GM23338 (cell line): ENCODE results near the gene GPR22. TPM values are rescaled to one million over a fixed set of nuclear protein-coding genes. Genes with fewer than 3 reads are reported as not detected.

Source experiments
- ATAC-seq: fragments of 200-7000 bp; cut with Tn5 transposase; 3 replicates; pipeline ENCODE4 v1.9.1; 2020
- DNase-seq: peaks from one replicate; pipeline ENCODE4 v3.0.0-alpha.2; 2015; ENCODE audit warnings: low spot score
- H2AFZ ChIP-seq: fragments of 200-600 bp; sonication (generic); 2 replicates; pipeline ENCODE4 v1.8.0; 2016; ENCODE audit warnings: antibody characterized with exemption, mild to moderate bottlenecking, moderate library complexity
- H3F3A ChIP-seq: fragments of 200-600 bp; sonication (generic); replicated peaks from 2 replicates; pipeline ENCODE4 v1.8.0; 2017; ENCODE audit warnings: antibody characterized with exemption, mixed run types, low read depth
- H3K27ac ChIP-seq: fragments of 200-600 bp; sonication (generic); 2 replicates; pipeline ENCODE4 v1.6.1; 2016; ENCODE audit warnings: low read depth
- H3K27me3 ChIP-seq: fragments of 200-600 bp; sonication (generic); 2 replicates; pipeline ENCODE4 v1.8.0; 2016; ENCODE audit warnings: mild to moderate bottlenecking, mixed run types, moderate library complexity; ENCODE audit not compliant: insufficient read depth
- H3K36me3 ChIP-seq: fragments of 200-600 bp; sonication (generic); 2 replicates; pipeline ENCODE4 v1.8.0; 2016; ENCODE audit warnings: mild to moderate bottlenecking; ENCODE audit not compliant: insufficient read depth
- H3K4me1 ChIP-seq: fragments of 200-600 bp; sonication (generic); 2 replicates; pipeline ENCODE4 v1.8.0; 2016; ENCODE audit warnings: mild to moderate bottlenecking, moderate library complexity; ENCODE audit not compliant: insufficient read depth
- H3K4me2 ChIP-seq: fragments of 200-600 bp; sonication (generic); 2 replicates; pipeline ENCODE4 v1.7.1; 2017; ENCODE audit warnings: mixed run types
- H3K4me3 ChIP-seq: fragments of 200-600 bp; sonication (generic); 2 replicates; pipeline ENCODE4 v1.6.1; 2016; ENCODE audit warnings: mixed run types
- H3K79me2 ChIP-seq: fragments of 200-600 bp; sonication (generic); replicated peaks from 2 replicates; pipeline ENCODE4 v1.8.0; 2017; ENCODE audit warnings: mild to moderate bottlenecking; ENCODE audit not compliant: insufficient read depth
- H3K9me2 ChIP-seq: fragments of 200-600 bp; sonication (generic); 2 replicates; pipeline ENCODE4 v1.8.0; 2017; ENCODE audit not compliant: insufficient read depth
- H4K20me1 ChIP-seq: fragments of 200-600 bp; sonication (generic); replicated peaks from 2 replicates; pipeline ENCODE4 v1.8.0; 2017; ENCODE audit warnings: mild to moderate bottlenecking; ENCODE audit not compliant: insufficient read depth
- H3K27ac Mint-ChIP-seq: 2 replicates; pipeline ENCODE4 v1.8.0; 2020; ENCODE audit warnings: inconsistent platforms, mild to moderate bottlenecking, moderate library complexity, mixed read lengths
- H3K27me3 Mint-ChIP-seq: 3 replicates; pipeline ENCODE4 v1.8.0; 2022; ENCODE audit warnings: low read depth, mild to moderate bottlenecking, moderate library complexity, mixed read lengths, inconsistent platforms; ENCODE audit not compliant: insufficient read depth, poor library complexity
- H3K36me3 Mint-ChIP-seq: 3 replicates; pipeline ENCODE4 v1.8.0; 2021; ENCODE audit warnings: low read depth, mild to moderate bottlenecking, inconsistent platforms, moderate library complexity, mixed read lengths
- H3K4me1 Mint-ChIP-seq: 3 replicates; pipeline ENCODE4 v1.8.0; 2020; ENCODE audit warnings: mild to moderate bottlenecking, inconsistent platforms, mixed read lengths
- H3K4me3 Mint-ChIP-seq: 3 replicates; pipeline ENCODE4 v1.8.0; 2021; ENCODE audit warnings: moderate library complexity, mild to moderate bottlenecking, inconsistent platforms, mixed read lengths
- H3K9me3 Mint-ChIP-seq: 3 replicates; pipeline ENCODE4 v1.8.0; 2020; ENCODE audit warnings: moderate library complexity, mild to moderate bottlenecking, inconsistent platforms, mixed read lengths
- CREB1 ChIP-seq: fragments of 250-450 bp; sonication (Bioruptor Pico); IDR thresholded peaks from 2 replicates; pipeline ENCODE4 v1.5.0; 2020; ENCODE audit warnings: low read depth, mild to moderate bottlenecking, moderate library complexity
- EZH2 ChIP-seq: fragments of 200-600 bp; sonication (generic); IDR thresholded peaks from one replicate; pipeline ENCODE4 v1.8.0; 2017; ENCODE audit warnings: antibody characterized with exemption, mild to moderate bottlenecking, low read depth; ENCODE audit not compliant: unreplicated experiment
- EZH2phosphoT487 ChIP-seq: fragments of 200-600 bp; sonication (generic); IDR thresholded peaks from one replicate; pipeline ENCODE4 v1.8.1; 2018; ENCODE audit warnings: antibody characterized with exemption; ENCODE audit not compliant: unreplicated experiment
- JUNB ChIP-seq: IDR thresholded peaks from one replicate; pipeline ENCODE4 v1.6.1; 2016; ENCODE audit warnings: antibody characterized with exemption; ENCODE audit not compliant: unreplicated experiment
- NANOG ChIP-seq: IDR thresholded peaks from 2 replicates; pipeline ENCODE4 v1.6.1; 2016; ENCODE audit warnings: antibody characterized with exemption, borderline replicate concordance
- POLR2AphosphoS5 ChIP-seq: IDR thresholded peaks from 2 replicates; pipeline ENCODE4 v1.6.1; 2016; ENCODE audit warnings: antibody characterized with exemption, low read depth
- STAT1 ChIP-seq: IDR thresholded peaks from one replicate; pipeline ENCODE4 v1.6.1; 2016; ENCODE audit warnings: antibody characterized with exemption; ENCODE audit not compliant: unreplicated experiment
- ZNF114 ChIP-seq: fragments of 250-450 bp; sonication (Bioruptor Pico); IDR thresholded peaks from 2 replicates; pipeline ENCODE4 v1.5.0; 2020; ENCODE audit warnings: mild to moderate bottlenecking, moderate library complexity
- ZNF331 ChIP-seq: fragments of 250-450 bp; sonication (Bioruptor Pico); IDR thresholded peaks from 2 replicates; pipeline ENCODE4 v1.5.0; 2020; ENCODE audit warnings: low read depth, mild to moderate bottlenecking, moderate library complexity
- polyA plus RNA-seq: library from polyadenylated mRNA; unstranded; fragments of >200 nt; fragmentation: Nextera tagmentation; extraction: Ambion mirVana; gene quantifications from 2 replicates; pipeline ENCODE4 v1.2.1, GENCODE V29; 2016
- total RNA-seq: library from RNA; depleted of rRNA; stranded (reverse); fragments of >200 nt; shearing (Covaris generic); gene quantifications from 2 replicates; pipeline ENCODE4 v1.2.3, GENCODE V29; 2014
- TF ChIP-seq, protein P1 (sequence below), 2 experiments: fragments of 200-600 bp in 1 of 2; sonication (generic) in 1 of 2; conservative IDR thresholded peaks; 2 replicates each; pipeline versions ENCODE4 v1.5.1 to v1.6.1; 2016 to 2017; ENCODE audit warnings: antibody characterized with exemption in 2 of 2, low read depth in 2 of 2, mild to moderate bottlenecking in 2 of 2, moderate library complexity in 1 of 2
- TF ChIP-seq, protein P2 (sequence below): fragments of 250-450 bp; sonication (Bioruptor Pico); IDR thresholded peaks from 2 replicates; pipeline ENCODE4 v1.5.0; 2020; ENCODE audit warnings: mild to moderate bottlenecking, moderate library complexity
- TF ChIP-seq, protein P3 (sequence below): IDR thresholded peaks from 2 replicates; pipeline ENCODE4 v1.6.1; 2016; ENCODE audit warnings: antibody characterized with exemption
- TF ChIP-seq, protein P4 (sequence below): IDR thresholded peaks from one replicate; pipeline ENCODE4 v1.6.1; 2018; ENCODE audit warnings: antibody characterized with exemption; ENCODE audit not compliant: unreplicated experiment

The GPR22 gene
- total and polyA plus RNA-seq, 2 experiments from 2014 or later = 3.4 TPM; not detected in 1

DNA sequence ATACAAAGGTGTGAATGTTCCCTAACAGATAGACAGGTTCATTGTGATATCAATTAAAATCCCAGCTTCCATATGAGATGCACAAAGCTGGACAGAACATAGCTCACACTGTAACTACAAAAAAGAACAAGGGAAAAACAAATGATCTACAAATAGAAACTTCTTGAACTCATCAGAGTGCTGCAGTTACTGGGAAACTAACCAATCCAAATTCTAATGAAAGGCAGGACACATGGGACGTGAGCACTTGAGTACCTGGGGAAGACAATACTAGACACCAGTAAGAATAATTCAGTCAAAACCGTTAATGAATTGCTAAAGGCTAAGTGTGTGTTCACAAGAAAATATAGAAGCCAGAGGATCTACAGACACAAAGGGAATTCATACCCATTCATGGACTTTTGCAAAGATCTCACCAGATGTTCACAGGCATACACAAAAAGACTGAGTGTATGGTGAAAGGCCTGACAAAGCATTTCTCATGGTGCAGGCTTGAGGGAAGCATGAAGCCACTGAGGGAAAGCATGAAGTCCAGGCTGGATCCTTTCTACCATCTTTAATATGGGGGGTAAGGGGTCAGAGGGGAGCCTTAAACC is 7.8 kb upstream of the GPR22 start:
- H3K9me2 ChIP-seq = no peaks in the 10 kb centered on the region
- H3K4me1 ChIP-seq = peaks cover 11% of the 10 kb centered on the region; the same call in 1 of the 2 replicates
- H3K4me3 ChIP-seq = no peak overlapping the region
- no peak overlapping the region for H3K4me2 ChIP-seq
- no peak overlapping the region for H2AFZ ChIP-seq
- no peaks in the 10 kb centered on the region for H3K36me3 ChIP-seq
- peak overlapping the region; percentile 86 for H3K27ac Mint-ChIP-seq
- DNase-seq (no peak), ATAC-seq (no peak)
- H3K36me3 Mint-ChIP-seq = no peaks in the 10 kb centered on the region; the same call in 2 of the 3 replicates
- H3K79me2 ChIP-seq = no peaks in the 10 kb centered on the region
- H3K4me1 Mint-ChIP-seq = peaks cover 25% of the 10 kb centered on the region; the same call in 2 of the 3 replicates
- H3K4me3 Mint-ChIP-seq = no peak overlapping the region
- TF ChIP-seq EZH2 (no peak), NANOG (no peak), STAT1 (no peak), EZH2phosphoT487 (no peak), CREB1 (CRISPR knock-in tag) (no peak), JUNB (no peak), ZNF331 (no peak), POLR2AphosphoS5 (no peak), ZNF114 (CRISPR knock-in tag) (no peak)
- TF ChIP-seq, protein P1, sequence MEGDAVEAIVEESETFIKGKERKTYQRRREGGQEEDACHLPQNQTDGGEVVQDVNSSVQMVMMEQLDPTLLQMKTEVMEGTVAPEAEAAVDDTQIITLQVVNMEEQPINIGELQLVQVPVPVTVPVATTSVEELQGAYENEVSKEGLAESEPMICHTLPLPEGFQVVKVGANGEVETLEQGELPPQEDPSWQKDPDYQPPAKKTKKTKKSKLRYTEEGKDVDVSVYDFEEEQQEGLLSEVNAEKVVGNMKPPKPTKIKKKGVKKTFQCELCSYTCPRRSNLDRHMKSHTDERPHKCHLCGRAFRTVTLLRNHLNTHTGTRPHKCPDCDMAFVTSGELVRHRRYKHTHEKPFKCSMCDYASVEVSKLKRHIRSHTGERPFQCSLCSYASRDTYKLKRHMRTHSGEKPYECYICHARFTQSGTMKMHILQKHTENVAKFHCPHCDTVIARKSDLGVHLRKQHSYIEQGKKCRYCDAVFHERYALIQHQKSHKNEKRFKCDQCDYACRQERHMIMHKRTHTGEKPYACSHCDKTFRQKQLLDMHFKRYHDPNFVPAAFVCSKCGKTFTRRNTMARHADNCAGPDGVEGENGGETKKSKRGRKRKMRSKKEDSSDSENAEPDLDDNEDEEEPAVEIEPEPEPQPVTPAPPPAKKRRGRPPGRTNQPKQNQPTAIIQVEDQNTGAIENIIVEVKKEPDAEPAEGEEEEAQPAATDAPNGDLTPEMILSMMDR (conservative IDR thresholded peaks at IDR 0.05; ENCODE audit: low read depth in 2 of 2) = no peak
- TF ChIP-seq, protein P2, sequence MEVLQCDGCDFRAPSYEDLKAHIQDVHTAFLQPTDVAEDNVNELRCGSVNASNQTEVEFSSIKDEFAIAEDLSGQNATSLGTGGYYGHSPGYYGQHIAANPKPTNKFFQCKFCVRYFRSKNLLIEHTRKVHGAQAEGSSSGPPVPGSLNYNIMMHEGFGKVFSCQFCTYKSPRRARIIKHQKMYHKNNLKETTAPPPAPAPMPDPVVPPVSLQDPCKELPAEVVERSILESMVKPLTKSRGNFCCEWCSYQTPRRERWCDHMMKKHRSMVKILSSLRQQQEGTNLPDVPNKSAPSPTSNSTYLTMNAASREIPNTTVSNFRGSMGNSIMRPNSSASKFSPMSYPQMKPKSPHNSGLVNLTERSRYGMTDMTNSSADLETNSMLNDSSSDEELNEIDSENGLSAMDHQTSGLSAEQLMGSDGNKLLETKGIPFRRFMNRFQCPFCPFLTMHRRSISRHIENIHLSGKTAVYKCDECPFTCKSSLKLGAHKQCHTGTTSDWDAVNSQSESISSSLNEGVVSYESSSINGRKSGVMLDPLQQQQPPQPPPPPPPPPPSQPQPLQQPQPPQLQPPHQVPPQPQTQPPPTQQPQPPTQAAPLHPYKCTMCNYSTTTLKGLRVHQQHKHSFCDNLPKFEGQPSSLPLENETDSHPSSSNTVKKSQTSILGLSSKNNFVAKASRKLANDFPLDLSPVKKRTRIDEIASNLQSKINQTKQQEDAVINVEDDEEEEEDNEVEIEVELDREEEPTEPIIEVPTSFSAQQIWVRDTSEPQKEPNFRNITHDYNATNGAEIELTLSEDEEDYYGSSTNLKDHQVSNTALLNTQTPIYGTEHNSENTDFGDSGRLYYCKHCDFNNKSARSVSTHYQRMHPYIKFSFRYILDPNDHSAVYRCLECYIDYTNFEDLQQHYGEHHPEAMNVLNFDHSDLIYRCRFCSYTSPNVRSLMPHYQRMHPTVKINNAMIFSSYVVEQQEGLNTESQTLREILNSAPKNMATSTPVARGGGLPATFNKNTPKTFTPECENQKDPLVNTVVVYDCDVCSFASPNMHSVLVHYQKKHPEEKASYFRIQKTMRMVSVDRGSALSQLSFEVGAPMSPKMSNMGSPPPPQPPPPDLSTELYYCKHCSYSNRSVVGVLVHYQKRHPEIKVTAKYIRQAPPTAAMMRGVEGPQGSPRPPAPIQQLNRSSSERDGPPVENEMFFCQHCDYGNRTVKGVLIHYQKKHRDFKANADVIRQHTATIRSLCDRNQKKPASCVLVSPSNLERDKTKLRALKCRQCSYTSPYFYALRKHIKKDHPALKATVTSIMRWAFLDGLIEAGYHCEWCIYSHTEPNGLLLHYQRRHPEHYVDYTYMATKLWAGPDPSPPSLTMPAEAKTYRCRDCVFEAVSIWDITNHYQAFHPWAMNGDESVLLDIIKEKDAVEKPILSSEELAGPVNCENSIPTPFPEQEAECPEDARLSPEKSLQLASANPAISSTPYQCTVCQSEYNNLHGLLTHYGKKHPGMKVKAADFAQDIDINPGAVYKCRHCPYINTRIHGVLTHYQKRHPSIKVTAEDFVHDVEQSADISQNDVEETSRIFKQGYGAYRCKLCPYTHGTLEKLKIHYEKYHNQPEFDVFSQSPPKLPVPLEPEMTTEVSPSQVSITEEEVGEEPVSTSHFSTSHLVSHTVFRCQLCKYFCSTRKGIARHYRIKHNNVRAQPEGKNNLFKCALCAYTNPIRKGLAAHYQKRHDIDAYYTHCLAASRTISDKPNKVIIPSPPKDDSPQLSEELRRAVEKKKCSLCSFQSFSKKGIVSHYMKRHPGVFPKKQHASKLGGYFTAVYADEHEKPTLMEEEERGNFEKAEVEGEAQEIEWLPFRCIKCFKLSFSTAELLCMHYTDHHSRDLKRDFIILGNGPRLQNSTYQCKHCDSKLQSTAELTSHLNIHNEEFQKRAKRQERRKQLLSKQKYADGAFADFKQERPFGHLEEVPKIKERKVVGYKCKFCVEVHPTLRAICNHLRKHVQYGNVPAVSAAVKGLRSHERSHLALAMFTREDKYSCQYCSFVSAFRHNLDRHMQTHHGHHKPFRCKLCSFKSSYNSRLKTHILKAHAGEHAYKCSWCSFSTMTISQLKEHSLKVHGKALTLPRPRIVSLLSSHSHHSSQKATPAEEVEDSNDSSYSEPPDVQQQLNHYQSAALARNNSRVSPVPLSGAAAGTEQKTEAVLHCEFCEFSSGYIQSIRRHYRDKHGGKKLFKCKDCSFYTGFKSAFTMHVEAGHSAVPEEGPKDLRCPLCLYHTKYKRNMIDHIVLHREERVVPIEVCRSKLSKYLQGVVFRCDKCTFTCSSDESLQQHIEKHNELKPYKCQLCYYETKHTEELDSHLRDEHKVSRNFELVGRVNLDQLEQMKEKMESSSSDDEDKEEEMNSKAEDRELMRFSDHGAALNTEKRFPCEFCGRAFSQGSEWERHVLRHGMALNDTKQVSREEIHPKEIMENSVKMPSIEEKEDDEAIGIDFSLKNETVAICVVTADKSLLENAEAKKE (CRISPR knock-in tag) = no peak
- TF ChIP-seq, protein P3, sequence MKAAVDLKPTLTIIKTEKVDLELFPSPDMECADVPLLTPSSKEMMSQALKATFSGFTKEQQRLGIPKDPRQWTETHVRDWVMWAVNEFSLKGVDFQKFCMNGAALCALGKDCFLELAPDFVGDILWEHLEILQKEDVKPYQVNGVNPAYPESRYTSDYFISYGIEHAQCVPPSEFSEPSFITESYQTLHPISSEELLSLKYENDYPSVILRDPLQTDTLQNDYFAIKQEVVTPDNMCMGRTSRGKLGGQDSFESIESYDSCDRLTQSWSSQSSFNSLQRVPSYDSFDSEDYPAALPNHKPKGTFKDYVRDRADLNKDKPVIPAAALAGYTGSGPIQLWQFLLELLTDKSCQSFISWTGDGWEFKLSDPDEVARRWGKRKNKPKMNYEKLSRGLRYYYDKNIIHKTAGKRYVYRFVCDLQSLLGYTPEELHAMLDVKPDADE = no peak
- TF ChIP-seq, protein P4, sequence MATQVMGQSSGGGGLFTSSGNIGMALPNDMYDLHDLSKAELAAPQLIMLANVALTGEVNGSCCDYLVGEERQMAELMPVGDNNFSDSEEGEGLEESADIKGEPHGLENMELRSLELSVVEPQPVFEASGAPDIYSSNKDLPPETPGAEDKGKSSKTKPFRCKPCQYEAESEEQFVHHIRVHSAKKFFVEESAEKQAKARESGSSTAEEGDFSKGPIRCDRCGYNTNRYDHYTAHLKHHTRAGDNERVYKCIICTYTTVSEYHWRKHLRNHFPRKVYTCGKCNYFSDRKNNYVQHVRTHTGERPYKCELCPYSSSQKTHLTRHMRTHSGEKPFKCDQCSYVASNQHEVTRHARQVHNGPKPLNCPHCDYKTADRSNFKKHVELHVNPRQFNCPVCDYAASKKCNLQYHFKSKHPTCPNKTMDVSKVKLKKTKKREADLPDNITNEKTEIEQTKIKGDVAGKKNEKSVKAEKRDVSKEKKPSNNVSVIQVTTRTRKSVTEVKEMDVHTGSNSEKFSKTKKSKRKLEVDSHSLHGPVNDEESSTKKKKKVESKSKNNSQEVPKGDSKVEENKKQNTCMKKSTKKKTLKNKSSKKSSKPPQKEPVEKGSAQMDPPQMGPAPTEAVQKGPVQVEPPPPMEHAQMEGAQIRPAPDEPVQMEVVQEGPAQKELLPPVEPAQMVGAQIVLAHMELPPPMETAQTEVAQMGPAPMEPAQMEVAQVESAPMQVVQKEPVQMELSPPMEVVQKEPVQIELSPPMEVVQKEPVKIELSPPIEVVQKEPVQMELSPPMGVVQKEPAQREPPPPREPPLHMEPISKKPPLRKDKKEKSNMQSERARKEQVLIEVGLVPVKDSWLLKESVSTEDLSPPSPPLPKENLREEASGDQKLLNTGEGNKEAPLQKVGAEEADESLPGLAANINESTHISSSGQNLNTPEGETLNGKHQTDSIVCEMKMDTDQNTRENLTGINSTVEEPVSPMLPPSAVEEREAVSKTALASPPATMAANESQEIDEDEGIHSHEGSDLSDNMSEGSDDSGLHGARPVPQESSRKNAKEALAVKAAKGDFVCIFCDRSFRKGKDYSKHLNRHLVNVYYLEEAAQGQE = no peak
- no peaks in the 10 kb centered on the region for H3K27me3 ChIP-seq
- H3K27me3 Mint-ChIP-seq = peaks cover 2% of the 10 kb centered on the region
- H3K27ac ChIP-seq = no peak overlapping the region
- H4K20me1 ChIP-seq = no peaks in the 10 kb centered on the region
- no peaks in the 10 kb centered on the region for H3F3A ChIP-seq
- H3K9me3 Mint-ChIP-seq = no peaks in the 10 kb centered on the region
